Chondrocyte (in vitro differentiated cells): Measurements from ENCODE around the gene TMEM208. TPM values are rescaled to one million over a fixed set of nuclear protein-coding genes. Genes with fewer than 3 reads are reported as not detected.

Experiments
- DNase-seq: peaks from one replicate; pipeline ENCODE4 v3.0.0; 2021; ENCODE audit warnings: mixed read lengths, low spot score
- H3K27ac Mint-ChIP-seq: one replicate; pipeline ENCODE4 v1.8.0; 2021; ENCODE audit warnings: mild to moderate bottlenecking, moderate library complexity, mixed read lengths; ENCODE audit not compliant: unreplicated experiment
- H3K27me3 Mint-ChIP-seq: 2 replicates; pipeline ENCODE4 v1.8.0; 2021; ENCODE audit warnings: low read depth, mixed read lengths
- H3K36me3 Mint-ChIP-seq: 2 replicates; pipeline ENCODE4 v1.8.0; 2021; ENCODE audit warnings: low read depth, mixed read lengths
- H3K4me1 Mint-ChIP-seq: 2 replicates; pipeline ENCODE4 v1.8.0; 2021; ENCODE audit warnings: low read depth, mild to moderate bottlenecking, mixed read lengths
- H3K4me3 Mint-ChIP-seq: one replicate; pipeline ENCODE4 v1.8.0; 2021; ENCODE audit warnings: mild to moderate bottlenecking, moderate library complexity, mixed read lengths; ENCODE audit not compliant: unreplicated experiment
- H3K9me3 Mint-ChIP-seq: 2 replicates; pipeline ENCODE4 v1.8.0; 2021; ENCODE audit warnings: low read depth, mixed read lengths
- total RNA-seq: library from RNA; stranded (reverse); gene quantifications from 3 replicates; pipeline ENCODE4 v1.2.1, GENCODE V29; 2021
- TF ChIP-seq, protein P1 (sequence below): fragments of 200-600 bp; sonication (generic); IDR thresholded peaks from 2 replicates; pipeline ENCODE4 v1.5.0; 2021; ENCODE audit warnings: antibody characterized with exemption, mild to moderate bottlenecking, moderate library complexity

Gene TMEM208
- total RNA-seq, 1 donor from 2014 or later: 43.2 TPM

DNA sequence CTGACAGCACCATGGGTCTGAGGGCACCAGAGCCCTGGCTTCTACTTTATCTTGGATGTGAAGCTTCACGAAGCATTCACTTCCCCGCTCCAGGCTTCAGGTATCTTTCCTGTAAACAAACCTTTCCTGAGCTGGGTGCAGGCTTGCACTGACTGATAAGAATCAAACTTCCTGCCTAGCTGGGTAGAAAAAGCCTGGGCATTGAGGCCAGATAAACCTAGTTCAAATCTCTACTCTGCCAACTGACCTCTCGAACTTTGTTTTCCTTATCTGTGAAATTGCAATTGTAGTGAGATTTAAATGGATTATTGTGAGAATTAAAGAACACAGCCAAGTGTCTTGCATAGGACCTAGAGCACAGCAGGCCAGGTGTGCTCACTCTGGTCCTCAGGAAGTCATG, 2.9 kb upstream of the TMEM208 start:
- H3K36me3 Mint-ChIP-seq: peaks cover 8% of the 10 kb centered on the region
- H3K4me1 Mint-ChIP-seq: peaks cover 31% of the 10 kb centered on the region
- no peaks in the 10 kb centered on the region for H3K9me3 Mint-ChIP-seq
- no peak overlapping the region for H3K27ac Mint-ChIP-seq
- H3K4me3 Mint-ChIP-seq: no peak overlapping the region
- DNase-seq: no peak
- TF ChIP-seq, protein P1, sequence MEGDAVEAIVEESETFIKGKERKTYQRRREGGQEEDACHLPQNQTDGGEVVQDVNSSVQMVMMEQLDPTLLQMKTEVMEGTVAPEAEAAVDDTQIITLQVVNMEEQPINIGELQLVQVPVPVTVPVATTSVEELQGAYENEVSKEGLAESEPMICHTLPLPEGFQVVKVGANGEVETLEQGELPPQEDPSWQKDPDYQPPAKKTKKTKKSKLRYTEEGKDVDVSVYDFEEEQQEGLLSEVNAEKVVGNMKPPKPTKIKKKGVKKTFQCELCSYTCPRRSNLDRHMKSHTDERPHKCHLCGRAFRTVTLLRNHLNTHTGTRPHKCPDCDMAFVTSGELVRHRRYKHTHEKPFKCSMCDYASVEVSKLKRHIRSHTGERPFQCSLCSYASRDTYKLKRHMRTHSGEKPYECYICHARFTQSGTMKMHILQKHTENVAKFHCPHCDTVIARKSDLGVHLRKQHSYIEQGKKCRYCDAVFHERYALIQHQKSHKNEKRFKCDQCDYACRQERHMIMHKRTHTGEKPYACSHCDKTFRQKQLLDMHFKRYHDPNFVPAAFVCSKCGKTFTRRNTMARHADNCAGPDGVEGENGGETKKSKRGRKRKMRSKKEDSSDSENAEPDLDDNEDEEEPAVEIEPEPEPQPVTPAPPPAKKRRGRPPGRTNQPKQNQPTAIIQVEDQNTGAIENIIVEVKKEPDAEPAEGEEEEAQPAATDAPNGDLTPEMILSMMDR: no peak
- H3K27me3 Mint-ChIP-seq: no peaks in the 10 kb centered on the region

DNA sequence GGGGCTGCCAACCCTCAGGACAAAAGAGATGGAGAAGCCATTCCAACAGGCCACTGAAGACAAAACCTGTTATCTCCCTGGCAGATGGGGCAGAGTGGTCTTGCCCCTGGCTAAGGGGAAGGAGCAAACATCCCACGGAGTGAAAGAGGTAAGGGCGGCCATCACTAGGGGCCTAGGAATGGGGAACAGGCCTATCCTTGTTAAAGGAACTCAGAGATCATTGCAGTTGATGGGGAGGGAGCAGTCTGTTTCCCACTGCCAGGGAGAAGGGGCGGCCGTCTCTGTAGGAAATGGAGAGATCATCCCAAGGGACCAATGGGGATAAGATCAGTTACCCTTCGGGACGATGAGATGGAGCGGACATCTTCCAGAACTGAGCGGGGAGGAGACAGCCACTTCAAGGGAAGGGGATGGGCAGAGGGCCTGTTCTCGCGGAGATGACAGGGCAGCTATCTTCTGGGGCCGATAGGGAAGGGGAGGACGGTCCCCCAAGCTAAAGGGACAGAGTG, 581 bp upstream of the TMEM208 start:
- H3K4me1 Mint-ChIP-seq: peaks cover 31% of the 10 kb centered on the region

DNA sequence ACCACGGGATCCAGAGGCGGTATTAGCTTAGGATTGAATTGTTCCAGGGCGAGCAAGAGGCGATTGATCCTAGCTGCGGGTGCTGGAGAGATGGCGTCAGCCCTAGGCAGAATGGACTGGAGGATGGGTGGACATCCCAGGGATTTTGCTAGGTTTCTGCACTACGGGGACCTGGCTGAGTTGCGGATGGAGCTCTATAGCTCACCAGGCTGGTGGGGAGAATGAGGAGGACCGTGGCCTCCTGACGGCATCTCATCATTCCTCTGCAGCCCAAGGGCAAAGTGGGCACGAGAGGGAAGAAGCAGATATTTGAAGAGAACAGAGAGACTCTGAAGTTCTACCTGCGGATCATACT, 614 bp downstream of the TMEM208 start:
- H3K4me1 Mint-ChIP-seq: peaks cover 31% of the 10 kb centered on the region
- H3K27me3 Mint-ChIP-seq: no peaks in the 10 kb centered on the region
- no peaks in the 10 kb centered on the region for H3K9me3 Mint-ChIP-seq
- peak overlapping the region; percentile 99 for H3K27ac Mint-ChIP-seq
- peaks cover 19% of the 10 kb centered on the region for H3K36me3 Mint-ChIP-seq
- TF ChIP-seq, protein P1: no peak
- peak overlapping the region; percentile 98 for H3K4me3 Mint-ChIP-seq
- DNase-seq: no peak

More for the DNA sequence above, 581 bp upstream of the TMEM208 start:
- Mint-ChIP-seq H3K9me3 (no peaks in the 10 kb centered on the region), H3K4me3 (peak overlapping the region; percentile 98), H3K27me3 (no peaks in the 10 kb centered on the region), H3K36me3 (peaks cover 19% of the 10 kb centered on the region), H3K27ac (peak overlapping the region; percentile 99)
- no peak for DNase-seq
- TF ChIP-seq, protein P1: no peak

DNA sequence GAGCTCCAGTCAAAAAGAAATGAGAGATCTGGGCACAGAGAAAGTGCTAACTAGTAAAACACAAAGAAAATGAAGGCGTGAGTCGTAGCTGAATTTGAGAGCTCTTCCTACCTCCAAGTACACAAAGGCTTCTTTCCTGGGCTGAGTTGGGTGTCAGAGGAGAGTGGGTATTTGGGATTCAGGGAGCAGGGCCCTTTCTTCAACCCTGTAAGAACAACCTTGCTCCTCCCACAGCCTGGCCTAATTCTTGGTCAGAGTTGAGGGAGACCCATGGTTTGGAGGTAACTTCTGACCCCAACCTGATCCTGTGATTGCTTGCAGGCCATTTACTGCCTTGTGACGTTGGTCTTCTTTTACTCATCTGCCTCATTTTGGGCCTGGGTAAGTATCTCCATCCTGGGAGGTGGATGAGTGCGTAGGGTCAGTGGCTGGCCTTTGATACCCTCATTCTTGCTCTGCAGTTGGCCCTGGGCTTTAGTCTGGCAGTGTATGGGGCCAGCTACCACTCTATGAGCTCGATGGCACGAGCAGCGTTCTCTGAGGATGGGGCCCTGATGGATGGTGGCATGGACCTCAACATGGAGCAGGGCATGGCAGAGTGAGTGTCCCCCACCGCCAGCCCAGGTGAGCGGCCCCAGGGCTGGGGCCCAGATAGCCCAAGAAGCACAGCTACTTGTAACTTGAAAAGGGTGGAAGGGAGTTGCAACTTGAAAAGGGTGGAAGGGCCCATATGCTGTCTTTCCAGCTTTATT, 1.3 kb downstream of the TMEM208 start:
- Mint-ChIP-seq H3K4me1 (peaks cover 31% of the 10 kb centered on the region), H3K27me3 (no peaks in the 10 kb centered on the region)

GRCh38 chr16:67228905-67229304, 2.0 kb downstream of the TMEM208 start:
- H3K4me1 Mint-ChIP-seq: peaks cover 31% of the 10 kb centered on the region
- H3K36me3 Mint-ChIP-seq: peaks cover 22% of the 10 kb centered on the region
- H3K27ac Mint-ChIP-seq: no peak overlapping the region
- no peak for DNase-seq
- TF ChIP-seq, protein P1: no peak
- peak overlapping the region; percentile 33 for H3K4me3 Mint-ChIP-seq
- no peaks in the 10 kb centered on the region for H3K27me3 Mint-ChIP-seq
- no peaks in the 10 kb centered on the region for H3K9me3 Mint-ChIP-seq

More for the DNA sequence above, 1.3 kb downstream of the TMEM208 start:
- TF ChIP-seq, protein P1: no peak
- no peak for DNase-seq
- peak overlapping the region; percentile 98 for H3K4me3 Mint-ChIP-seq
- H3K36me3 Mint-ChIP-seq: peaks cover 19% of the 10 kb centered on the region
- H3K9me3 Mint-ChIP-seq: no peaks in the 10 kb centered on the region
- H3K27ac Mint-ChIP-seq: peak overlapping the region; percentile 99
